ENCODE data around the gene EFCAB10.
A peak's percentile ranks its signal among the peaks of the same experiment; 100 is the strongest.

Gene EFCAB10

GRCh38 chr7:105581066-105581811 lies at the start of gene EFCAB10:
Gene EFCAB10, minus strand, starts transcription at chr7:105581493. Its CDS starts 30 bp downstream, at chr7:105581463.
- Histone ChIP-seq H3K27me3 (ENCODE audit: low read length) (no peaks in the 10 kb centered on the region), H3K9me3 (ENCODE audit: insufficient read depth, low read length) (no peaks in the 10 kb centered on the region), H3K4me3 (ENCODE audit: insufficient read depth, low read length, poor library complexity, severe bottlenecking) (no peak within 1 kb of the TSS), H3K79me2 (ENCODE audit: insufficient read depth, low read length) (no peaks in the 10 kb centered on the region), H3K27ac (ENCODE audit: low read depth, low read length) (no peak within 1 kb of the TSS), H3K9ac (ENCODE audit: low read length) (no peak within 1 kb of the TSS), H3F3A (ENCODE audit: insufficient read depth) (no peaks in the 10 kb centered on the region), H3K36me3 (ENCODE audit: low read length) (no peaks in the 10 kb centered on the region), H4K20me1 (ENCODE audit: low read depth, low read length) (no peaks in the 10 kb centered on the region), H2AFZ (ENCODE audit: low read depth, low read length, severe bottlenecking) (no peak within 1 kb of the TSS), H3K4me2 (ENCODE audit: low read depth, low read length, poor library complexity, severe bottlenecking) (peak within 1 kb of the TSS; percentile 36), H3K9me2 (replicated peaks; ENCODE audit: insufficient read depth, low read length) (no peaks in the 10 kb centered on the region)
- TF ChIP-seq EZH2phosphoT487 (conservative IDR thresholded peaks at IDR 0.05; ENCODE audit: low read length) = no peak
- TF ChIP-seq, protein P1, sequence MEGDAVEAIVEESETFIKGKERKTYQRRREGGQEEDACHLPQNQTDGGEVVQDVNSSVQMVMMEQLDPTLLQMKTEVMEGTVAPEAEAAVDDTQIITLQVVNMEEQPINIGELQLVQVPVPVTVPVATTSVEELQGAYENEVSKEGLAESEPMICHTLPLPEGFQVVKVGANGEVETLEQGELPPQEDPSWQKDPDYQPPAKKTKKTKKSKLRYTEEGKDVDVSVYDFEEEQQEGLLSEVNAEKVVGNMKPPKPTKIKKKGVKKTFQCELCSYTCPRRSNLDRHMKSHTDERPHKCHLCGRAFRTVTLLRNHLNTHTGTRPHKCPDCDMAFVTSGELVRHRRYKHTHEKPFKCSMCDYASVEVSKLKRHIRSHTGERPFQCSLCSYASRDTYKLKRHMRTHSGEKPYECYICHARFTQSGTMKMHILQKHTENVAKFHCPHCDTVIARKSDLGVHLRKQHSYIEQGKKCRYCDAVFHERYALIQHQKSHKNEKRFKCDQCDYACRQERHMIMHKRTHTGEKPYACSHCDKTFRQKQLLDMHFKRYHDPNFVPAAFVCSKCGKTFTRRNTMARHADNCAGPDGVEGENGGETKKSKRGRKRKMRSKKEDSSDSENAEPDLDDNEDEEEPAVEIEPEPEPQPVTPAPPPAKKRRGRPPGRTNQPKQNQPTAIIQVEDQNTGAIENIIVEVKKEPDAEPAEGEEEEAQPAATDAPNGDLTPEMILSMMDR (IDR thresholded peaks at IDR 0.05; ENCODE audit: insufficient read depth, low read length, poor library complexity, severe bottlenecking) = no peak

- Histone ChIP-seq H3K36me3 (ENCODE audit: low read length) (no peaks in the 10 kb centered on the region), H4K20me1 (ENCODE audit: low read depth, low read length) (no peaks in the 10 kb centered on the region), H3K27ac (ENCODE audit: low read depth, low read length) (no peak overlapping the region)
Measured at GRCh38 chr7:105625986-105626385, 44.7 kb upstream of the EFCAB10 start.

GRCh38 chr7:105623906-105624305 lies 42.6 kb upstream of the EFCAB10 start:
- TF ChIP-seq, protein P1 (IDR thresholded peaks at IDR 0.05; ENCODE audit: insufficient read depth, low read length, poor library complexity, severe bottlenecking) = no peak
- no peak for TF ChIP-seq EZH2phosphoT487 (conservative IDR thresholded peaks at IDR 0.05; ENCODE audit: low read length)
- no peaks in the 10 kb centered on the region for H3K9me3 ChIP-seq (ENCODE audit: insufficient read depth, low read length)
- no peaks in the 10 kb centered on the region for H3K36me3 ChIP-seq (ENCODE audit: low read length)
- H3K27me3 ChIP-seq (ENCODE audit: low read length) = no peaks in the 10 kb centered on the region
- H4K20me1 ChIP-seq (ENCODE audit: low read depth, low read length) = no peaks in the 10 kb centered on the region
- H3K4me2 ChIP-seq (ENCODE audit: low read depth, low read length, poor library complexity, severe bottlenecking) = no peak overlapping the region
- H3K9ac ChIP-seq (ENCODE audit: low read length) = no peak overlapping the region
- no peak overlapping the region for H2AFZ ChIP-seq (ENCODE audit: low read depth, low read length, severe bottlenecking)
- H3K79me2 ChIP-seq (ENCODE audit: insufficient read depth, low read length) = no peaks in the 10 kb centered on the region
- no peak overlapping the region for H3K27ac ChIP-seq (ENCODE audit: low read depth, low read length)
- no peak overlapping the region for H3K4me3 ChIP-seq (ENCODE audit: insufficient read depth, low read length, poor library complexity, severe bottlenecking)
- H3K9me2 ChIP-seq (replicated peaks; ENCODE audit: insufficient read depth, low read length) = no peaks in the 10 kb centered on the region
- H3F3A ChIP-seq (ENCODE audit: insufficient read depth) = no peaks in the 10 kb centered on the region

More at GRCh38 chr7:105625986-105626385, 44.7 kb upstream of the EFCAB10 start:
- H3K79me2 ChIP-seq (ENCODE audit: insufficient read depth, low read length) = no peaks in the 10 kb centered on the region
- H3K9me3 ChIP-seq (ENCODE audit: insufficient read depth, low read length) = no peaks in the 10 kb centered on the region
- no peak overlapping the region for H3K9ac ChIP-seq (ENCODE audit: low read length)
- no peak overlapping the region for H3K4me2 ChIP-seq (ENCODE audit: low read depth, low read length, poor library complexity, severe bottlenecking)
- H2AFZ ChIP-seq (ENCODE audit: low read depth, low read length, severe bottlenecking) = no peak overlapping the region
- TF ChIP-seq, protein P1 (IDR thresholded peaks at IDR 0.05; ENCODE audit: insufficient read depth, low read length, poor library complexity, severe bottlenecking) = no peak
- no peak for TF ChIP-seq EZH2phosphoT487 (conservative IDR thresholded peaks at IDR 0.05; ENCODE audit: low read length)
- no peaks in the 10 kb centered on the region for H3F3A ChIP-seq (ENCODE audit: insufficient read depth)
- no peak overlapping the region for H3K4me3 ChIP-seq (ENCODE audit: insufficient read depth, low read length, poor library complexity, severe bottlenecking)
- H3K27me3 ChIP-seq (ENCODE audit: low read length) = no peaks in the 10 kb centered on the region
- no peaks in the 10 kb centered on the region for H3K9me2 ChIP-seq (replicated peaks; ENCODE audit: insufficient read depth, low read length)
